Measurements from ENCODE around the gene BMAL1. TPM values are rescaled to one million over a fixed set of nuclear protein-coding genes. Genes with fewer than 3 reads are reported as not detected.

BMAL1 gene
- total and polyA plus RNA-seq, 2 donors (not counting 1 experiment from before 2014, with no cell fraction given): 10.7 to 11.2 TPM

- peak; percentile 67 to 81 for DNase-seq (ENCODE audit: low read depth in 2 of 2)
- Histone ChIP-seq H3K27ac (ENCODE audit: insufficient read depth, low read length) (no peak overlapping the region), H2AFZ (ENCODE audit: low read length) (no peak overlapping the region), H3K4me3 (replicated peaks in 1 of 4; ENCODE audit: control extremely low read depth in 1 of 4, insufficient read depth in 1 of 4, low read depth in 3 of 4, low read length in 4 of 4) (no peak overlapping the region), H3K9me3 (ENCODE audit: control insufficient read depth, insufficient read depth, low read depth, low read length) (no peaks in the 10 kb centered on the region), H3K9ac (ENCODE audit: insufficient read depth, low read length) (no peak overlapping the region), H3K36me3 (ENCODE audit: control insufficient read depth, insufficient read depth, low read length) (no peaks in the 10 kb centered on the region), H3K27me3 (ENCODE audit: control insufficient read depth, insufficient read depth, low read length) (no peaks in the 10 kb centered on the region), H3K4me2 (ENCODE audit: extremely low read depth, insufficient read depth, low read length) (no peak overlapping the region), H3K4me1 (ENCODE audit: control insufficient read depth, extremely low read depth, insufficient read depth, low read length) (peaks cover 7% of the 10 kb centered on the region), H3K79me2 (ENCODE audit: control insufficient read depth, insufficient read depth, low read length) (no peaks in the 10 kb centered on the region), H4K20me1 (ENCODE audit: control insufficient read depth, extremely low read depth, insufficient read depth, low read length) (no peaks in the 10 kb centered on the region)
- TF ChIP-seq EZH2 (IDR thresholded peaks at IDR 0.05; ENCODE audit: low read length, missing control alignments) (no peak), CTCF (conservative IDR thresholded peaks at IDR 0.05 in 1 of 2, IDR thresholded peaks at IDR 0.05 in 1 of 2; ENCODE audit: low read depth in 1 of 2, low read length in 2 of 2) (peak; percentile 76 to 93)
Measured at GRCh38 chr11:13343931-13344717, 66.5 kb downstream of the BMAL1 start.

GRCh38 chr11:13344818-13345217 lies 67.2 kb downstream of the BMAL1 start:
- no peak overlapping the region for H3K27ac ChIP-seq (ENCODE audit: insufficient read depth, low read length)
- no peaks in the 10 kb centered on the region for H3K79me2 ChIP-seq (ENCODE audit: control insufficient read depth, insufficient read depth, low read length)
- no peak overlapping the region for H3K4me3 ChIP-seq (replicated peaks in 1 of 4; ENCODE audit: control extremely low read depth in 1 of 4, insufficient read depth in 1 of 4, low read depth in 3 of 4, low read length in 4 of 4)
- no peak overlapping the region for H2AFZ ChIP-seq (ENCODE audit: low read length)
- DNase-seq (ENCODE audit: low read depth in 2 of 2): no peak
- H3K9me3 ChIP-seq (ENCODE audit: control insufficient read depth, insufficient read depth, low read depth, low read length): no peaks in the 10 kb centered on the region
- no peaks in the 10 kb centered on the region for H3K27me3 ChIP-seq (ENCODE audit: control insufficient read depth, insufficient read depth, low read length)
- H3K4me1 ChIP-seq (ENCODE audit: control insufficient read depth, extremely low read depth, insufficient read depth, low read length): peaks cover 1% of the 10 kb centered on the region
- H4K20me1 ChIP-seq (ENCODE audit: control insufficient read depth, extremely low read depth, insufficient read depth, low read length): no peaks in the 10 kb centered on the region
- no peak overlapping the region for H3K4me2 ChIP-seq (ENCODE audit: extremely low read depth, insufficient read depth, low read length)
- TF ChIP-seq CTCF (conservative IDR thresholded peaks at IDR 0.05 in 1 of 2, IDR thresholded peaks at IDR 0.05 in 1 of 2; ENCODE audit: low read depth in 1 of 2, low read length in 2 of 2): no peak
- no peak overlapping the region for H3K9ac ChIP-seq (ENCODE audit: insufficient read depth, low read length)
- no peaks in the 10 kb centered on the region for H3K36me3 ChIP-seq (ENCODE audit: control insufficient read depth, insufficient read depth, low read length)

GRCh38 chr11:13346470-13346869 lies 68.9 kb downstream of the BMAL1 start:
- Histone ChIP-seq H3K27ac (ENCODE audit: insufficient read depth, low read length) (no peak overlapping the region), H3K4me2 (ENCODE audit: extremely low read depth, insufficient read depth, low read length) (no peak overlapping the region), H3K4me1 (ENCODE audit: control insufficient read depth, extremely low read depth, insufficient read depth, low read length) (no peaks in the 10 kb centered on the region), H3K9me3 (ENCODE audit: control insufficient read depth, insufficient read depth, low read depth, low read length) (no peaks in the 10 kb centered on the region), H2AFZ (ENCODE audit: low read length) (no peak overlapping the region), H3K4me3 (replicated peaks in 1 of 4; ENCODE audit: control extremely low read depth in 1 of 4, insufficient read depth in 1 of 4, low read depth in 3 of 4, low read length in 4 of 4) (no peak overlapping the region), H3K79me2 (ENCODE audit: control insufficient read depth, insufficient read depth, low read length) (no peaks in the 10 kb centered on the region), H4K20me1 (ENCODE audit: control insufficient read depth, extremely low read depth, insufficient read depth, low read length) (no peaks in the 10 kb centered on the region), H3K9ac (ENCODE audit: insufficient read depth, low read length) (no peak overlapping the region), H3K27me3 (ENCODE audit: control insufficient read depth, insufficient read depth, low read length) (no peaks in the 10 kb centered on the region), H3K36me3 (ENCODE audit: control insufficient read depth, insufficient read depth, low read length) (no peaks in the 10 kb centered on the region)
- TF ChIP-seq EZH2 (IDR thresholded peaks at IDR 0.05; ENCODE audit: low read length, missing control alignments): no peak
- TF ChIP-seq CTCF (conservative IDR thresholded peaks at IDR 0.05 in 1 of 2, IDR thresholded peaks at IDR 0.05 in 1 of 2; ENCODE audit: low read depth in 1 of 2, low read length in 2 of 2): no peak
- DNase-seq (ENCODE audit: low read depth in 2 of 2): no peak

Data from fibroblast of lung (primary cell).